GM19397 (cell line): Measurements from ENCODE around the gene AVPI1.
"Not testable (repeated sequence)": the region's sequence is repeated elsewhere in the genome, so short reads cannot be mapped to it uniquely, and the experiment has no call there.

Experiments
- ATAC-seq: cut with Tn5 transposase; IDR thresholded peaks from one replicate; pipeline ENCODE4 v1.9.1; 2021; ENCODE audit warnings: mild to moderate bottlenecking, moderate library complexity; ENCODE audit not compliant: unreplicated experiment

Gene AVPI1

DNA sequence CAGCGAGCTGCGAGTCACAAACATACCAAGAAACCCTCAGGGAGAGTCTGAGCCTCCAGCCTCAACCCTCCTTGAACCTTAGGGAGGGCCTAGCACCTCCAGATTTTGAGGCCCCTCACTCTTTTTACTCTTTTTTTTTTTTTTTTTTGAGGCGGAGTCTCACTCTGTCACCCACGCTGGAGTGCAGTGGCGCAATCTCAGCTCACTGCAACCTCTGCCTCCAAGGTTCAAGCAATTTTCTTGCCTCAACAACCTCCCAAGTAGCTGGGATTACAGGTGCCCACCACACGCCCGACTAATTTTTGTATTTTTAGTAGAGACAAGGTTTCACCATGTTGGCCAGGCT, 2.7 kb downstream of the AVPI1 start:
- ATAC-seq = not testable (repeated sequence)

DNA sequence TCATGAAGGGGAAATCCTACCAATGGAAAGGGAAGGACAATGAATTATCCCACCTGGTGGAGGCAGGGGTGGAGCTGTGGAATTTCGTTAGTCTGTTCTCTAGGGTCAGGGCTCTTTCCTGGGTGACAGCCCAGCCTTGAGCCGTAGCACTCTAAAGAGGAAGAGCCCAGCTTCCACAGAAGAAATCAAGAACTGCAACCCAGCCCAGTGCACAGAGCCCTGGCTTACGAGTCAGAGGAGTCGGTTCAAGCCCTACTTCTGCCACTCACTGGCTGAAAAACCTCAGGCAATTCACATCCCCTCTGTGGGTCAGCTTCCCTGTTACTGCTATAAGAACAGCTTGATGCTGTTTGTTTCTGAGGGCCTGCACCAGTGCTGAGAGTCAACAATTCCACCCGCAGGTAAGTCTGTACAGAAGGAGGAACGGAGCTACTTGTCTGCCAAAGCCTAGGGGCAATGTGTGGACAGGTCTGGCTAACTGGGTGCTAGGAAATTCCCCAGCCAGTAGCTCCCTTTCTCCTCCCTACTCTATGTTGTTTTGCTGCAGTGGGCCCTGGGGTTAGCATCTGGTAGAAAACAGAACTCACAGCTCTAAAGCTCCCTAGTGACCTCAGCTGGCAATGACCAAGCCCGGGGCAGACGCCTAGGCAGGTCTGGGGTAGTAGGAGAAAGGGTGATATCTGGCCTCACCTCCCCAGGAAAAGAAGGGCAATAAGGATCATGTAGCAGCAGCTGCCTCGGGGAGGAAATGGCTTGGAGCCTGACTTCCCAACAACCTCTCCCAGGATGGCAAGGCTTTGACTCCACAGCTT, 3.3 kb downstream of the AVPI1 start:
- no peak for ATAC-seq

GRCh38 chr10:97682042-97682441, 5.0 kb downstream of the AVPI1 start:
- ATAC-seq = no peak

DNA sequence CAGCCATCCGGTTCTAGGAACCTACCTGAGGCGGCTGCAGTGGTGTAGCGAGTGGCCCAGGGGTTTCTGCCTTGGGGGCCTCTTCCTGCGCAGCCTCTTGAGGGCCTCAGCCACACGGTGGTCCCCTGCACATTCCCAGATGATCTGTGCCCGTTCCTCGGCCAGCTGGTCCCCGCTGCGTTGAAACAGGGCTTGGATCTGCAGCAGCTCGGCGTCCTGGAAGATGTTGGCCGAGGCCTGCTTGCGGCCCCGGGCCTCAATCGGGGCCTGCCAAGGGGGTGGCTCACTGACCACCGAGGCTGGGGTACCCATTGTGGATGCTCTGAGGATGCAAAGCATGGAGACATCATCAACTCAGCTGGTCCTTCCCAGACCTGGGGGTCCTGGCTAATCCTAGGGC, 7.4 kb downstream of the AVPI1 start:
- no peak for ATAC-seq

DNA sequence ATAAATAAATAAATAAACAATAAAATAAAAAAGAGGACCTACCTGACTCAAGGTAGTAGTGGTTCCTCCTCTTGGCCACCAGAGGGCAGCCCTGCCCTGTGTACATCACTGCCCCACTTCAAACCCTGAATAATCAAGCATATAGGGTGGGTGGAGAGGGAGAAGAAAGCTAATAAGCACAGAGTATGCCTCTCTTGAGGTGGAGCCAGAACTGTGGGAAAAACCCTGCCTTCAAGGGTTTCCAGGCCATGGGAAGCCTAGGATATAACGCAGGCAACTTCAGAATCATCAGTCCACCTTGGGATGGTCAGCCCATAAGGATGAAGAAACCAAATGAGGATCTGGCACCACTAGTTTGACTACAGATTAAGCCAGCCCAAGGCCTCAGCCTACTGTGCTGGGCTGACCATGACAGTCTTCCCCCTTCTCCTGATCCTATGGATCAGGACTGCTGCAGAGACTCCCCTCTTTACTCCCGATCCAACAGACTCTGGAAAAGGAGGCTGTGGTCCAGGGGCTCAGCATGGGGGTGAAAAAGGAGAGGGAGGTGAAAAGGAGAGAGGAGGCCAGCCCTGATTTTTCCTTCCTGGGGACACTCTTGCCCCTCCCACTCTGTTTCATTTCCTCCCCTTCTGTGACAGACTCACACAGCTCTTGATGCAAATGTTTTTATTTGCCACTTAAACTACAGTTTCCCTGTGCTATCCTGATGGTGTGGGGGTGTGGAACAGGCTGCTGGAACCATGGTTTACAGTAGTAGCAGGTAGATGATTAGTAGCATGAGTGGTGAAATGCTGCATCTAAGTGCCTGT, 10.1 kb downstream of the AVPI1 start:
- no peak for ATAC-seq

DNA sequence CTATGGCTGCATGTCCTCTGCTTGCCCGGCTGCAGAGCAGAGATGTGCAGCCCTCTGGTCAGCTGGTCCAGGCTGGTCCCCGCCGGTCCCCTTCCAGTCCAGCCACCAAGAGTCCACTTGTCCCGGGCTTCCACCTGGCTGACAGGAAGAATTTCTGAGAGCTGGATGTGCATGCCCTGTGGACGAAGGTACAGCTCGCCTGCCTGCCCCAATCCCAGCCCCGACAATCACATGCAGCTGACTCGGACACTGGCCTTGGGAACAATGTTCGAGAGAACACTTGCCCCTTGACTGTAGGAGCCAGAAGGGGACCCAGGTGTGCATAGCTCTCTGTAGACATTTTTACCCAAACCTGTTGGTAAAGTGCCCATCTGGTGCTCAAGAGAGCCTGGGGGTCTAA, 11.8 kb downstream of the AVPI1 start:
- ATAC-seq = no peak

- ATAC-seq = no peak
These were observed 13.1 kb downstream of the AVPI1 start for GRCh38 chr10:97673736-97674525.

DNA sequence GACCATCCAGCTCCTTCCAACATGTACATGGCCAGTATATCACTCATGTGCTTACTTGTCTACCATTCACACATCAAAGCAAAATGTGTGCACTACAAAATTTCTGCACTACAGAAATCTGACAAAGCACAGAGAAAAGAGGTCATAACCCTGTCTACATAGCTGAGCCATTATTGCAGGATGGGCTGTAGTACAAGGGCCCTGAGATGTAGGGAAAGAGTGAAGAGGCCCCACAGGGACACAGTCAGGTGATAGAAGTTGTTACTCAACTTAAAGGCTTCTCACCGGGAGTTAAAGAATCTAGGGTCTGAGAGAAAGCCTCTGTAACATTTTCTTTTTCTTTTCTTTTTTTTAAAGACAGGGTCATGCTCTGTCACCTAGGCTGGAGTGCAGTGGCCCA, 17.5 kb downstream of the AVPI1 start:
- no peak for ATAC-seq

DNA sequence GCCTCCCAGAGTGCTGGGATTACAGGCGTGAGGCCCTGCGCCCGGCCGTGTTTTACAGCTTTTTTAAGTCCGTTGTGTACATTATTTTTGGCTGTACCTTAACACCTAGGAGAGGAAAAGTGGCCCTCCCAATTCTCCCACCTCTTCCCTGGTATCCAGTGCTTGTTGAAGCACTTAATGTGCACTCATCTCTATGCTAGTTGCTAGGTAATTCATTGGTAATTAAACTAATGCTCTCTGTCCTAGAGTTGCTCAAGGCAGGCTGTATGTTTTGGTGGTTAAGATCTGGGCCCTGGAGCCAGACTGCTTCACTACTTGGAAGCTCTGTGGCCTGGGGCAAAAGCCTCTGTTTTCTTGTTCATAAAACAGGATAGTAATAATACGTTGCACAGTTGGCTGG, 19.6 kb downstream of the AVPI1 start:
- ATAC-seq = no peak

DNA sequence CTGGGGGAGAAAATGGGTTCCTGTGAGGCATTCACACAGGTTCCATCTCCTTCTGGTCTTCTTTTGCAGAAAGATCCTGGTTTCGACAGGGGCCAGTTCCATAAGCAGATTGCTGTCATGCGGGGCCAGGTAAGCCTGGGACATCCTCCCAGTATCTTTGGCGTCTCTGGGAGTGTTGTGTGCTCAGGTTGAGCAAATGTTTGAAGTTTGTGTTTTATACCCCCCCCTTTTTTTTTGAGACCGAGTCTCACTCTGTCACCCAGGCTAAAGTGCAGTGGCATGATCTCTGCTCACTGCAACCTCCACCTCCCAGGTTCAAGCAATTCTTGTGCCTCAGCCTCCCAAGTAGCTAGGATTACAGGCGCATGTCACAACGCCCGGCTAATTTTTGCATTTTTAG, 20.0 kb downstream of the AVPI1 start:
- ATAC-seq = no peak

- no peak for ATAC-seq
These were observed 22.7 kb downstream of the AVPI1 start for GRCh38 chr10:97664282-97664850.

GRCh38 chr10:97659589-97659988, 27.5 kb downstream of the AVPI1 start:
- ATAC-seq = no peak

GRCh38 chr10:97656777-97657176, 30.3 kb downstream of the AVPI1 start:
- ATAC-seq = no peak

DNA sequence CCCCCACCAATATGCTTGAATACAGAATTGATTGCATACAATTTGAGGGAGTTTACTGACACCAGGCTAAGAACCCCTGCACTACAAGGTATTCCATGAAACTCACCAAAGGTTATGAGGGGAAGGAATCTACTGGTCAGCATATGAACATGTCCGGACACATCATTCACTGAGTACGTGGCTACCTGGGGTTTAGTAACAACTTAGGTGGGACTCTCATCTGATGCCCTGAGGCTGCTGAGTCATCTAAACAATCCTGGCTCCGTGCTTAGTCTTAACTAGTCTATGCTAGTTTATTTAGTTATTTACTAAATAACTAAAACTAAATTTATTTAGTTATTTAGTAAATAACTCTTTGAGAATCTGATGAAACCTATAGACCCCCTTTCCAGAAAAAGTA, 35.3 kb downstream of the AVPI1 start:
- no peak for ATAC-seq

DNA sequence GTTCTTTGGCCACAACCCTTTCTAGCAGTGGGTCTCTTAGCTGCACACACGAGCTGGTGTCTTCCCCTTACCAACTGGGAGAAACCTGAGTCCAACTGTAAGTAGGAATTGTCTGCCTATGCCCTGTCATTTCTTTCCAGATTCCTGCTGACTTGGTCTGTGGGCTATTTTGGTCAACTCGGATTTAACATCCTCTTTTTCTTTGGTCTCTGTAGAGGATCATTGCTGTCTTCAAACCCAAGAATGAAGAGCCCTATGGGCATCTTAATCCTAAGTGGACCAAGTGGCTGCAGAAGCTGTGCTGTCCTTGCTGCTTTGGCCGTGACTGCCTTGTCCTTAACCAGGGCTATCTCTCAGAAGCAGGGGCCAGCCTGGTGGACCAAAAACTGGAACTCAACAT, 36.3 kb downstream of the AVPI1 start:
- no peak for ATAC-seq

GRCh38 chr10:97649405-97649750, 37.7 kb downstream of the AVPI1 start:
- ATAC-seq = not testable (repeated sequence)

- peak; percentile 73 for ATAC-seq
These were observed 38.3 kb downstream of the AVPI1 start for GRCh38 chr10:97648562-97649404.

- ATAC-seq = no peak
These were observed 39.5 kb downstream of the AVPI1 start for GRCh38 chr10:97647556-97647955.

GRCh38 chr10:97644936-97645335, 42.1 kb downstream of the AVPI1 start:
- ATAC-seq = no peak

GRCh38 chr10:97643441-97643985, 43.5 kb downstream of the AVPI1 start:
- ATAC-seq = no peak
